Measurements from ENCODE around the gene RAX.

The RAX gene

DNA sequence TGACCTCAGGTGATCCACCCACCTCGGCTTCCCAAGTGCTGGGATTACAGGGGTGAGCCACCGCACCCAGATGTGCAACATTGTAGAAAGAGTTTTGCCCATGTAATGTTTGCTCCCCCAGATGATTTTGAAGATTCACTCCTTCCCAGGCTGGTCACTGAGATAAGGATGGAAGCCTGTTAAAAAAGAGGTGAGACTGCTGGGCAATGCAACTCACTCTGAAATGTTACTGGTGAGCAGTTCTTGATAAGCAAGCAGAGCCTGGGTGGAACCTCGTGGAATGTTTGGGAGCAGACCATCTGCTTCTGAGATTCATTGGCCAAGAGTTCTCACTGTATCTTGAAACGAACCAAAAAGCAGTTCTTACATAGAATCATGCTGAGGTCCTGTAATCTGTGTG, 33.6 kb downstream of the RAX start:
- H2AFZ ChIP-seq (ENCODE audit: low read depth, low read length, severe bottlenecking): no peak overlapping the region
- TF ChIP-seq EZH2phosphoT487 (conservative IDR thresholded peaks at IDR 0.05; ENCODE audit: low read length): no peak
- TF ChIP-seq, protein P1, sequence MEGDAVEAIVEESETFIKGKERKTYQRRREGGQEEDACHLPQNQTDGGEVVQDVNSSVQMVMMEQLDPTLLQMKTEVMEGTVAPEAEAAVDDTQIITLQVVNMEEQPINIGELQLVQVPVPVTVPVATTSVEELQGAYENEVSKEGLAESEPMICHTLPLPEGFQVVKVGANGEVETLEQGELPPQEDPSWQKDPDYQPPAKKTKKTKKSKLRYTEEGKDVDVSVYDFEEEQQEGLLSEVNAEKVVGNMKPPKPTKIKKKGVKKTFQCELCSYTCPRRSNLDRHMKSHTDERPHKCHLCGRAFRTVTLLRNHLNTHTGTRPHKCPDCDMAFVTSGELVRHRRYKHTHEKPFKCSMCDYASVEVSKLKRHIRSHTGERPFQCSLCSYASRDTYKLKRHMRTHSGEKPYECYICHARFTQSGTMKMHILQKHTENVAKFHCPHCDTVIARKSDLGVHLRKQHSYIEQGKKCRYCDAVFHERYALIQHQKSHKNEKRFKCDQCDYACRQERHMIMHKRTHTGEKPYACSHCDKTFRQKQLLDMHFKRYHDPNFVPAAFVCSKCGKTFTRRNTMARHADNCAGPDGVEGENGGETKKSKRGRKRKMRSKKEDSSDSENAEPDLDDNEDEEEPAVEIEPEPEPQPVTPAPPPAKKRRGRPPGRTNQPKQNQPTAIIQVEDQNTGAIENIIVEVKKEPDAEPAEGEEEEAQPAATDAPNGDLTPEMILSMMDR (IDR thresholded peaks at IDR 0.05; ENCODE audit: insufficient read depth, low read length, poor library complexity, severe bottlenecking): no peak
- H4K20me1 ChIP-seq (ENCODE audit: low read depth, low read length): no peaks in the 10 kb centered on the region
- H3K79me2 ChIP-seq (ENCODE audit: insufficient read depth, low read length): no peaks in the 10 kb centered on the region
- no peaks in the 10 kb centered on the region for H3K27me3 ChIP-seq (ENCODE audit: low read length)
- no peak overlapping the region for H3K9ac ChIP-seq (ENCODE audit: low read length)
- no peaks in the 10 kb centered on the region for H3K36me3 ChIP-seq (ENCODE audit: low read length)
- H3K9me2 ChIP-seq (replicated peaks; ENCODE audit: insufficient read depth, low read length): no peaks in the 10 kb centered on the region
- H3K4me3 ChIP-seq (ENCODE audit: insufficient read depth, low read length, poor library complexity, severe bottlenecking): no peak overlapping the region
- no peaks in the 10 kb centered on the region for H3F3A ChIP-seq (ENCODE audit: insufficient read depth)
- no peak overlapping the region for H3K27ac ChIP-seq (ENCODE audit: low read depth, low read length)
- H3K9me3 ChIP-seq (ENCODE audit: insufficient read depth, low read length): no peaks in the 10 kb centered on the region
- no peak overlapping the region for H3K4me2 ChIP-seq (ENCODE audit: low read depth, low read length, poor library complexity, severe bottlenecking)

GRCh38 chr18:59238385-59238784, 34.9 kb downstream of the RAX start:
- H3K9ac ChIP-seq (ENCODE audit: low read length): no peak overlapping the region
- H3K4me3 ChIP-seq (ENCODE audit: insufficient read depth, low read length, poor library complexity, severe bottlenecking): no peak overlapping the region
- no peaks in the 10 kb centered on the region for H4K20me1 ChIP-seq (ENCODE audit: low read depth, low read length)
- no peak overlapping the region for H2AFZ ChIP-seq (ENCODE audit: low read depth, low read length, severe bottlenecking)
- H3K36me3 ChIP-seq (ENCODE audit: low read length): no peaks in the 10 kb centered on the region
- H3K9me3 ChIP-seq (ENCODE audit: insufficient read depth, low read length): no peaks in the 10 kb centered on the region
- H3F3A ChIP-seq (ENCODE audit: insufficient read depth): no peaks in the 10 kb centered on the region
- no peaks in the 10 kb centered on the region for H3K27me3 ChIP-seq (ENCODE audit: low read length)
- no peak overlapping the region for H3K27ac ChIP-seq (ENCODE audit: low read depth, low read length)
- H3K79me2 ChIP-seq (ENCODE audit: insufficient read depth, low read length): no peaks in the 10 kb centered on the region
- no peak for TF ChIP-seq EZH2phosphoT487 (conservative IDR thresholded peaks at IDR 0.05; ENCODE audit: low read length)
- TF ChIP-seq, protein P1 (IDR thresholded peaks at IDR 0.05; ENCODE audit: insufficient read depth, low read length, poor library complexity, severe bottlenecking): no peak
- H3K9me2 ChIP-seq (replicated peaks; ENCODE audit: insufficient read depth, low read length): no peaks in the 10 kb centered on the region
- H3K4me2 ChIP-seq (ENCODE audit: low read depth, low read length, poor library complexity, severe bottlenecking): no peak overlapping the region

GRCh38 chr18:59233017-59233410, 40.2 kb downstream of the RAX start:
- Histone ChIP-seq H4K20me1 (ENCODE audit: low read depth, low read length) (no peaks in the 10 kb centered on the region), H3K9me2 (replicated peaks; ENCODE audit: insufficient read depth, low read length) (no peaks in the 10 kb centered on the region), H3K27ac (ENCODE audit: low read depth, low read length) (no peak overlapping the region), H3F3A (ENCODE audit: insufficient read depth) (no peaks in the 10 kb centered on the region), H3K4me3 (ENCODE audit: insufficient read depth, low read length, poor library complexity, severe bottlenecking) (no peak overlapping the region), H3K36me3 (ENCODE audit: low read length) (no peaks in the 10 kb centered on the region), H3K9ac (ENCODE audit: low read length) (no peak overlapping the region), H3K4me2 (ENCODE audit: low read depth, low read length, poor library complexity, severe bottlenecking) (no peak overlapping the region), H3K79me2 (ENCODE audit: insufficient read depth, low read length) (no peaks in the 10 kb centered on the region), H3K27me3 (ENCODE audit: low read length) (no peaks in the 10 kb centered on the region), H2AFZ (ENCODE audit: low read depth, low read length, severe bottlenecking) (no peak overlapping the region), H3K9me3 (ENCODE audit: insufficient read depth, low read length) (no peaks in the 10 kb centered on the region)
- TF ChIP-seq EZH2phosphoT487 (conservative IDR thresholded peaks at IDR 0.05; ENCODE audit: low read length): no peak
- TF ChIP-seq, protein P1 (IDR thresholded peaks at IDR 0.05; ENCODE audit: insufficient read depth, low read length, poor library complexity, severe bottlenecking): no peak

All from SU-DHL-6 (cell line).